H9 (cell line): ENCODE results near the gene SUGP1. TPM values are rescaled to one million over a fixed set of nuclear protein-coding genes. Genes with fewer than 3 reads are reported as not detected.

Experiments used
- DNase-seq: peaks from one replicate; pipeline ENCODE4 v3.0.0-alpha.2; 2017
- H2AFZ ChIP-seq: one replicate; pipeline ENCODE4 v1.6.1; 2013; ENCODE audit warnings: mild to moderate bottlenecking, low read length, control low read depth, moderate library complexity
- H2AK5ac ChIP-seq: 2 replicates; pipeline ENCODE4 v1.6.1; 2013; ENCODE audit warnings: low read length, control low read depth, mixed read lengths; ENCODE audit not compliant: insufficient read length
- H2BK120ac ChIP-seq: one replicate; pipeline ENCODE4 v1.6.1; 2013; ENCODE audit warnings: low read depth, mild to moderate bottlenecking, low read length, control low read depth, inconsistent platforms; ENCODE audit not compliant: poor library complexity, severe bottlenecking
- H2BK12ac ChIP-seq: 2 replicates; pipeline ENCODE4 v1.6.1; 2013; ENCODE audit warnings: low read length, control low read depth, mixed read lengths, low read depth; ENCODE audit not compliant: insufficient read length
- H2BK15ac ChIP-seq: 2 replicates; pipeline ENCODE4 v1.6.1; 2013; ENCODE audit warnings: low read depth, low read length, control low read depth
- H2BK20ac ChIP-seq: one replicate; pipeline ENCODE4 v1.6.1; 2013; ENCODE audit warnings: low read depth, mild to moderate bottlenecking, low read length, control low read depth, inconsistent platforms; ENCODE audit not compliant: poor library complexity, severe bottlenecking
- H2BK5ac ChIP-seq: 2 replicates; pipeline ENCODE4 v1.6.1; 2013; ENCODE audit warnings: low read length, control low read depth, mixed read lengths; ENCODE audit not compliant: insufficient read length
- H3K14ac ChIP-seq: 2 replicates; pipeline ENCODE4 v1.6.1; 2013; ENCODE audit warnings: low read length, control low read depth; ENCODE audit not compliant: insufficient read depth
- H3K18ac ChIP-seq: 2 replicates; pipeline ENCODE4 v1.6.1; 2013; ENCODE audit warnings: low read depth, mild to moderate bottlenecking, mixed read lengths, low read length, control low read depth; ENCODE audit not compliant: insufficient read length
- H3K23ac ChIP-seq: 2 replicates; pipeline ENCODE4 v1.6.1; 2013; ENCODE audit warnings: low read length, control low read depth, mixed read lengths, low read depth; ENCODE audit not compliant: insufficient read length
- H3K23me2 ChIP-seq: 2 replicates; pipeline ENCODE4 v1.6.1; 2013; ENCODE audit warnings: low read depth, mild to moderate bottlenecking, mixed read lengths, low read length, control low read depth; ENCODE audit not compliant: insufficient read length, poor library complexity, severe bottlenecking
- H3K27ac ChIP-seq: 2 replicates; pipeline ENCODE4 v1.5.1; 2013; ENCODE audit warnings: low read length, control low read depth, mixed read lengths, low read depth; ENCODE audit not compliant: insufficient read length
- H3K27me3 ChIP-seq: 2 replicates; pipeline ENCODE4 v1.6.1; 2013; ENCODE audit warnings: low read length, control low read depth, inconsistent platforms; ENCODE audit not compliant: insufficient read depth
- H3K4ac ChIP-seq: 2 replicates; pipeline ENCODE4 v1.6.1; 2013; ENCODE audit warnings: low read depth, mild to moderate bottlenecking, control low read depth, inconsistent platforms, low read length, moderate library complexity
- H3K4me1 ChIP-seq: 2 replicates; pipeline ENCODE4 v1.6.1; 2013; ENCODE audit warnings: low read length, control low read depth, inconsistent platforms; ENCODE audit not compliant: insufficient read depth
- H3K4me2 ChIP-seq: 2 replicates; pipeline ENCODE4 v1.6.1; 2013; ENCODE audit warnings: low read length, control low read depth, mixed read lengths; ENCODE audit not compliant: insufficient read length, insufficient read depth
- H3K56ac ChIP-seq: 2 replicates; pipeline ENCODE4 v1.6.1; 2013; ENCODE audit warnings: low read depth, mild to moderate bottlenecking, mixed read lengths, low read length, control low read depth; ENCODE audit not compliant: insufficient read length
- H3K79me1 ChIP-seq: 2 replicates; pipeline ENCODE4 v1.6.1; 2013; ENCODE audit warnings: low read depth, mild to moderate bottlenecking, moderate library complexity, low read length, control low read depth, inconsistent platforms; ENCODE audit not compliant: insufficient read depth, poor library complexity, severe bottlenecking
- H3K79me2 ChIP-seq: 2 replicates; pipeline ENCODE4 v1.6.1; 2013; ENCODE audit warnings: low read length, control low read depth, inconsistent platforms; ENCODE audit not compliant: insufficient read depth
- H3K9ac ChIP-seq: 2 replicates; pipeline ENCODE4 v1.6.1; 2013; ENCODE audit warnings: low read length, control low read depth, mixed read lengths; ENCODE audit not compliant: insufficient read length; ENCODE audit errors: extremely low read depth
- H3K9me3 ChIP-seq: one replicate; pipeline ENCODE4 v1.6.1; 2013; ENCODE audit warnings: low read depth, low read length, inconsistent platforms; ENCODE audit not compliant: control insufficient read depth
- H3T11ph ChIP-seq: one replicate; pipeline ENCODE4 v1.6.1; 2013; ENCODE audit warnings: mild to moderate bottlenecking, low read length, control low read depth, inconsistent platforms
- H4K20me1 ChIP-seq: one replicate; pipeline ENCODE4 v1.6.1; 2013; ENCODE audit not compliant: control insufficient read depth, insufficient read length, insufficient read depth
- H4K5ac ChIP-seq: 2 replicates; pipeline ENCODE4 v1.6.1; 2013; ENCODE audit warnings: low read depth, mild to moderate bottlenecking, mixed read lengths, low read length, control low read depth; ENCODE audit not compliant: insufficient read length
- H4K8ac ChIP-seq: replicated peaks from 2 replicates; pipeline ENCODE4 v1.6.1; 2013; ENCODE audit warnings: low read length, control low read depth, mixed read lengths, low read depth; ENCODE audit not compliant: insufficient read length
- H4K91ac ChIP-seq: 2 replicates; pipeline ENCODE4 v1.6.1; 2013; ENCODE audit warnings: low read depth, mild to moderate bottlenecking, moderate library complexity, mixed read lengths, low read length, control low read depth; ENCODE audit not compliant: insufficient read length
- H3K27ac Mint-ChIP-seq, 3 experiments: 2 replicates in 2 of 3; 3 replicates in 1 of 3; pipeline ENCODE4 v1.8.0; 2020 to 2021; ENCODE audit warnings: mixed read lengths in 3 of 3, mild to moderate bottlenecking in 1 of 3, moderate library complexity in 1 of 3
- H3K27me3 Mint-ChIP-seq: 2 replicates; pipeline ENCODE4 v1.8.0; 2021; ENCODE audit warnings: low read depth, mild to moderate bottlenecking, moderate library complexity, mixed read lengths
- H3K36me3 Mint-ChIP-seq, 3 experiments: 2 replicates in 2 of 3; 3 replicates in 1 of 3; pipeline ENCODE4 v1.8.0; 2020 to 2021; ENCODE audit warnings: low read depth in 3 of 3, mixed read lengths in 3 of 3; ENCODE audit not compliant: insufficient read depth in 1 of 3
- H3K4me1 Mint-ChIP-seq, 2 experiments: 2 replicates each; pipeline ENCODE4 v1.8.0; 2020; ENCODE audit warnings: mixed read lengths in 2 of 2
- H3K4me3 Mint-ChIP-seq, 2 experiments: 2 replicates in 1 of 2; 3 replicates in 1 of 2; pipeline ENCODE4 v1.8.0; 2020 to 2021; ENCODE audit warnings: mild to moderate bottlenecking in 2 of 2, mixed read lengths in 2 of 2, moderate library complexity in 1 of 2
- H3K9me3 Mint-ChIP-seq, 2 experiments: 2 replicates in 1 of 2; 3 replicates in 1 of 2; pipeline ENCODE4 v1.8.0; 2020; ENCODE audit warnings: mild to moderate bottlenecking in 2 of 2, mixed read lengths in 2 of 2, moderate library complexity in 1 of 2
- WGBS: extraction: QIAGEN DNeasy Blood & Tissue Kit; methylation state at CpG from one replicate; pipeline ENCODE4 v1.1.7; 2013; ENCODE audit warnings: missing lambda C conversion rate, low lambda C conversion rate, mixed read lengths; ENCODE audit not compliant: insufficient read length; ENCODE audit errors: extremely low coverage; 5-methylcytosine and 5-hydroxymethylcytosine counted together
- total RNA-seq: library from RNA; stranded (reverse); gene quantifications from 2 replicates; pipeline ENCODE4 v1.2.1, GENCODE V29; 2021
- TF ChIP-seq, protein P1 (sequence below): fragments of 200-600 bp; sonication (generic); conservative IDR thresholded peaks from 3 replicates; pipeline ENCODE4 v1.8.0; 2021; ENCODE audit warnings: antibody characterized with exemption, mild to moderate bottlenecking

SUGP1 gene
- total RNA-seq, 1 experiment from 2014 or later: 103 TPM

DNA sequence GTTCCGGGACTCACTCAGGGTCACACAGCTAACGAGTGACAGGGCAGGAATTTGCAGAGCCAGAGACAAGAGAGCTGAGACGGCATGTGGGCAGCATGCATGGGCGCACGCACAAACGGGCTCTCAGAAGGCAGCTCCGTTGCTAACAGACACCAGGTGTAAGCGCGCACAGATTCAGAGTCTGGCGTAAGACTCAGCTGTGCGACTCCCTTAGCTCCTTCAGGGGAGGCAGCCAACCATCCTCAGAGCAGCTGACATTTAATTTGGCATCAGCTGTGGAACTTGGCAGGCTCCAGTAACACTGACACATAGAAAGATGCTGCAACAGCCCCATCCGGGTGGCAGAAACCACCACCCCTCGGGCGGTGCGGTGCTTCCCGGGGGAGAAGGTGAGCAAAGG, 39.7 kb downstream of the SUGP1 start:
- H3K23ac ChIP-seq: no peak overlapping the region
- Mint-ChIP-seq H3K9me3 (no peaks in the 10 kb centered on the region), H3K4me3 (no peak overlapping the region), H3K27ac (no peak overlapping the region), H3K27me3 (no peaks in the 10 kb centered on the region), H3K36me3 (peaks cover 19 to 61% (median 45%) of the 10 kb centered on the region in 3 experiments; a peak in 6 of 7 replicates), H3K4me1 (no peaks in the 10 kb centered on the region)
- H3K18ac ChIP-seq: no peak overlapping the region
- no peak overlapping the region for H3K4ac ChIP-seq
- H3K4me1 ChIP-seq: no peaks in the 10 kb centered on the region
- no peaks in the 10 kb centered on the region for H3K79me2 ChIP-seq
- no peaks in the 10 kb centered on the region for H3K9me3 ChIP-seq
- TF ChIP-seq, protein P1, sequence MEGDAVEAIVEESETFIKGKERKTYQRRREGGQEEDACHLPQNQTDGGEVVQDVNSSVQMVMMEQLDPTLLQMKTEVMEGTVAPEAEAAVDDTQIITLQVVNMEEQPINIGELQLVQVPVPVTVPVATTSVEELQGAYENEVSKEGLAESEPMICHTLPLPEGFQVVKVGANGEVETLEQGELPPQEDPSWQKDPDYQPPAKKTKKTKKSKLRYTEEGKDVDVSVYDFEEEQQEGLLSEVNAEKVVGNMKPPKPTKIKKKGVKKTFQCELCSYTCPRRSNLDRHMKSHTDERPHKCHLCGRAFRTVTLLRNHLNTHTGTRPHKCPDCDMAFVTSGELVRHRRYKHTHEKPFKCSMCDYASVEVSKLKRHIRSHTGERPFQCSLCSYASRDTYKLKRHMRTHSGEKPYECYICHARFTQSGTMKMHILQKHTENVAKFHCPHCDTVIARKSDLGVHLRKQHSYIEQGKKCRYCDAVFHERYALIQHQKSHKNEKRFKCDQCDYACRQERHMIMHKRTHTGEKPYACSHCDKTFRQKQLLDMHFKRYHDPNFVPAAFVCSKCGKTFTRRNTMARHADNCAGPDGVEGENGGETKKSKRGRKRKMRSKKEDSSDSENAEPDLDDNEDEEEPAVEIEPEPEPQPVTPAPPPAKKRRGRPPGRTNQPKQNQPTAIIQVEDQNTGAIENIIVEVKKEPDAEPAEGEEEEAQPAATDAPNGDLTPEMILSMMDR: no peak
- H3K27me3 ChIP-seq: no peaks in the 10 kb centered on the region
- H2BK15ac ChIP-seq: no peak overlapping the region
- H3K79me1 ChIP-seq: no peaks in the 10 kb centered on the region
- no peak overlapping the region for H3K9ac ChIP-seq
- H2AK5ac ChIP-seq: no peak overlapping the region
- DNase-seq: no peak
- no peaks in the 10 kb centered on the region for H4K20me1 ChIP-seq
- no CpG with 5 or more reads among the region's 16 CpGs for WGBS
- no peak overlapping the region for H4K91ac ChIP-seq
- no peak overlapping the region for H3K4me2 ChIP-seq
- no peaks in the 10 kb centered on the region for H3K23me2 ChIP-seq
- no peak overlapping the region for H2AFZ ChIP-seq
- H2BK120ac ChIP-seq: no peak overlapping the region
- no peak overlapping the region for H4K5ac ChIP-seq
- H3K56ac ChIP-seq: no peak overlapping the region
- H4K8ac ChIP-seq: no peak overlapping the region
- no peak overlapping the region for H3T11ph ChIP-seq
- no peak overlapping the region for H3K14ac ChIP-seq
- H3K27ac ChIP-seq: no peak overlapping the region
- no peak overlapping the region for H2BK5ac ChIP-seq
- H2BK12ac ChIP-seq: no peak overlapping the region
- no peak overlapping the region for H2BK20ac ChIP-seq
